HTERT RPE-1 (cell line): ENCODE data around the gene PCDHB11.
"Not testable (repeated sequence)": the region's sequence is repeated elsewhere in the genome, so short reads cannot be mapped to it uniquely, and the experiment has no call there.

ENCODE experiments used
- in situ Hi-C: fragments of 300-500 bp; cut with MboI; formaldehyde crosslinking; loops from 4 replicates; pipeline ENCODE4 v1.14.3; 2020; ENCODE audit warnings: low sequenced_read_pairs

Gene PCDHB11

GRCh38 chr5:141199359-141200235 lies at the start of gene PCDHB11:
Gene PCDHB11, plus strand, starts transcription at chr5:141199627. Its CDS starts 148 bp downstream, at chr5:141199775.
- in situ Hi-C loops, result no loop called here

GRCh38 chr5:141149812-141150211 lies 49.6 kb upstream of the PCDHB11 start, which contains the start of gene PCDHB6:
Gene PCDHB6, plus strand, starts transcription at chr5:141150057. Its CDS starts 201 bp downstream, at chr5:141150258.
- in situ Hi-C loops, result no loop called here

DNA sequence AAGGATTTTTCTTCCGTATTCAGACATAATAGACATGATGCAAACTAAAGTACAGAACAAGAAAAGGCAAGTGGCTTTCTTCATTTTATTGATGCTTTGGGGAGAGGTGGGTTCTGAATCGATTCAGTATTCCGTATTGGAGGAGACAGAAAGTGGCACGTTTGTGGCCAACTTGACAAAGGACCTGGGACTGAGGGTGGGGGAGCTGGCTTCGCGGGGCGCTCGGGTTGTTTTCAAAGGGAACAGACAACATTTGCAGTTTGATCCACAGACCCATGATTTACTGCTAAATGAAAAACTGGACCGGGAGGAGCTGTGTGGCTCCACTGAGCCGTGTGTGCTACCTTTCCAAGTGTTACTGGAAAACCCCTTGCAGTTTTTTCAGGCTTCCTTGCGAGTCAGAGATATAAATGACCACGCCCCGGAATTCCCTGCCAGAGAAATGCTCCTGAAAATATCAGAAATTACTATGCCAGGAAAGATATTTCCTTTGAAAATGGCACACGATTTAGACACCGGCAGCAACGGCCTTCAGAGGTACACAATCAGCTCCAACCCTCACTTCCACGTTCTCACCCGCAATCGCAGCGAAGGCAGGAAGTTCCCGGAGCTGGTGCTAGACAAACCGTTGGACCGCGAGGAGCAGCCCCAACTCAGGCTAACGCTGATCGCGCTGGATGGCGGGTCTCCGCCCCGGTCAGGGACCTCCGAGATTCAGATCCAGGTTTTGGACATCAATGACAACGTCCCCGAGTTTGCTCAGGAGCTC lies 49.0 kb upstream of the PCDHB11 start:
- in situ Hi-C loops, result no loop called here

DNA sequence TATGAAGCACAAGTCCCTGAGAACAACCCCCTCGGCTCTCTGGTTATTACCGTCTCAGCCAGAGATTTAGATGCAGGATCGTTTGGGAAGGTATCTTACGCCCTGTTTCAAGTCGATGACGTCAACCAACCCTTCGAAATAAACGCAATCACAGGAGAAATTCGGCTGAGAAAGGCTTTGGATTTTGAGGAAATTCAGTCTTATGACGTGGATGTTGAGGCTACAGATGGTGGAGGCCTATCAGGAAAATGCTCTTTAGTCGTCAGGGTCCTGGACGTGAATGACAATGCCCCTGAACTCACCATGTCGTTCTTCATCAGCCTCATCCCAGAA lies 48.5 kb upstream of the PCDHB11 start:
- in situ Hi-C loops, result no loop called here

- in situ Hi-C loops, result not testable (repeated sequence)
Observed at GRCh38 chr5:141151632-141152031, 47.8 kb upstream of the PCDHB11 start.

DNA sequence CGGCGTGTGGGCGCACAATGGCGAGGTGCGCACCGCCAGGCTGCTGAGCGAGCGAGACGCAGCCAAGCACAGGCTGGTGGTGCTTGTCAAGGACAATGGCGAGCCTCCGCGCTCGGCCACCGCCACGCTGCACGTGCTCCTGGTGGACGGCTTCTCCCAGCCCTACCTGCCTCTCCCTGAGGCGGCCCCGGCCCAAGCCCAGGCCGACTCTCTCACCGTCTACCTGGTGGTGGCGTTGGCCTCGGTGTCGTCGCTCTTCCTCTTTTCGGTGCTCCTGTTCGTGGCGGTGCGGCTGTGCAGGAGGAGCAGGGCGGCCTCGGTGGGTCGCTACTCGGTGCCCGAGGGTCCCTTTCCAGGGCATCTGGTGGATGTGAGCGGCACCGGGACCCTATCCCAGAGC lies 47.3 kb upstream of the PCDHB11 start:
- in situ Hi-C loops, result not testable (repeated sequence)

GRCh38 chr5:141155540-141156374 lies 43.7 kb upstream of the PCDHB11 start:
- in situ Hi-C loops, result no loop called here

GRCh38 chr5:141157356-141157755 lies 42.1 kb upstream of the PCDHB11 start:
- in situ Hi-C loops, result not testable (repeated sequence)

- in situ Hi-C loops, result not testable (repeated sequence)
Observed at GRCh38 chr5:141157901-141158300, 41.5 kb upstream of the PCDHB11 start.

GRCh38 chr5:141172381-141173204 lies 26.8 kb upstream of the PCDHB11 start, which contains the start of gene PCDHB7:
Gene PCDHB7, plus strand, starts transcription at chr5:141172644. Its CDS starts 192 bp downstream, at chr5:141172836.
- in situ Hi-C loops, result no loop called here

GRCh38 chr5:141174291-141175104 lies 24.9 kb upstream of the PCDHB11 start:
- in situ Hi-C loops, result not testable (repeated sequence)

GRCh38 chr5:141175933-141176332 lies 23.5 kb upstream of the PCDHB11 start:
- in situ Hi-C loops, result no loop called here

DNA sequence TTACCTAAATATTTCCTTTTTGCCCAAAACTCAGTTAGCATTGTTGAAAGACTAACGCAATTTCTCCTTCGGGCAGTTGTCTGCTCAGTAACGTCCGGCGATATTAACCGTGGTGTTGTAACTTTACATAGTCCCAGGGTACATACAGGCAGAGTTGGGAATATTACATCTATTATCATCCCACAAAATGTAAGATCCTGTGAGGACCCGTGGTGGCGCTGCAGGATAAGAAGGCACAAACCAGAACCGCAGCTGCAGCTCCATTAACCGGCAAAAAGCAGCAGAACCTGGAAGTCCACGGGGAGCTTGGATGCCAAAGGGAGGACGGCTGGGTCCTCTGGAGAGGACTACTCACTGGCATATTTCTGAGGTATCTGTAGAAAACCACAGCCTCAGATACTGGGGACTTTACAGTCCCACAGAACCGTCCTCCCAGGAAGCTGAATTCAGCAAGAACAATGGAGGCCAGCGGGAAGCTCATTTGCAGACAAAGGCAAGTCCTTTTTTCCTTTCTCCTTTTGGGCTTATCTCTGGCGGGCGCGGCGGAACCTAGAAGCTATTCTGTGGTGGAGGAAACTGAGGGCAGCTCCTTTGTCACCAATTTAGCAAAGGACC lies 21.7 kb upstream of the PCDHB11 start, which contains the start of gene PCDHB8:
TSS of gene PCDHB8 (plus strand) at position 214 of the 615 bp plus-strand sequence. CDS start at position 459, 245 bp downstream.
- in situ Hi-C loops, result not testable (repeated sequence)

DNA sequence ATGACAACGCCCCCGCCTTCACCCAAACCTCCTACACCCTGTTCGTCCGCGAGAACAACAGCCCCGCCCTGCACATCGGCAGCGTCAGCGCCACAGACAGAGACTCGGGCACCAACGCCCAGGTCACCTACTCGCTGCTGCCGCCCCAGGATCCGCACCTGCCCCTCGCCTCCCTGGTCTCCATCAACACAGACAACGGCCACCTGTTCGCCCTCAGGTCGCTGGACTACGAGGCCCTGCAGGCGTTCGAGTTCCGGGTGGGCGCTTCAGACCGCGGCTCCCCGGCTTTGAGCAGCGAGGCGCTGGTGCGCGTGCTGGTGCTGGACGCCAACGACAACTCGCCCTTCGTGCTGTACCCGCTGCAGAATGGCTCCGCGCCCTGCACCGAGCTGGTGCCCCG lies 20.1 kb upstream of the PCDHB11 start:
- in situ Hi-C loops, result not testable (repeated sequence)

DNA sequence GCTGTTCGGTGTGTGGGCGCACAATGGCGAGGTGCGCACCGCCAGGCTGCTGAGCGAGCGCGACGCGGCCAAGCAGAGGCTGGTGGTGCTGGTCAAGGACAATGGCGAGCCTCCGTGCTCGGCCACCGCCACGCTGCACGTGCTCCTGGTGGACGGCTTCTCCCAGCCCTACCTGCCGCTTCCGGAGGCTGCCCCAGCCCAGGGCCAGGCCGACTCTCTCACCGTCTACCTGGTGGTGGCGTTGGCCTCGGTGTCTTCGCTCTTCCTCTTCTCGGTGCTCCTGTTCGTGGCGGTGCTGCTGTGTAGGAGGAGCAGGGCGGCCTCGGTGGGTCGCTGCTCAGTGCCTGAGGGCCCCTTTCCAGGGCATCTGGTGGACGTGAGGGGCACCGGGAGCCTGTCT lies 19.6 kb upstream of the PCDHB11 start:
- in situ Hi-C loops, result not testable (repeated sequence)

DNA sequence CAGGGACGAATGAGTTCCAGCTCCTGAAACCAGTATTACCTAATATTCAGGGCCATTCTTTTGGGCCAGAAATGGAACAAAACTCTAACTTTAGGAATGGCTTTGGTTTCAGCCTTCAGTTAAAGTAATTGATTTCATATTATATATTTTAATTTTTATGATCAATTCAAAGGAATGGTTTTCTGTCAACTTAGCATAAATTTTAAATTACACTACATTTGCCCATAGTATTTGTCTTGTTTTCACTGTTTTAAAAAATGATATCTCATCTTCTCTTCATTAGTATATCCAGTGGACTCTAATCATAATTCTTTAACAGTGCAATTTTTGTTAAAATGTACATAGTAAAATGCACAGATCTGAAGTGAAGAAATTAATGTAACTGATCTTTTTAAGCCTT lies 19.1 kb upstream of the PCDHB11 start:
- in situ Hi-C loops, result no loop called here

DNA sequence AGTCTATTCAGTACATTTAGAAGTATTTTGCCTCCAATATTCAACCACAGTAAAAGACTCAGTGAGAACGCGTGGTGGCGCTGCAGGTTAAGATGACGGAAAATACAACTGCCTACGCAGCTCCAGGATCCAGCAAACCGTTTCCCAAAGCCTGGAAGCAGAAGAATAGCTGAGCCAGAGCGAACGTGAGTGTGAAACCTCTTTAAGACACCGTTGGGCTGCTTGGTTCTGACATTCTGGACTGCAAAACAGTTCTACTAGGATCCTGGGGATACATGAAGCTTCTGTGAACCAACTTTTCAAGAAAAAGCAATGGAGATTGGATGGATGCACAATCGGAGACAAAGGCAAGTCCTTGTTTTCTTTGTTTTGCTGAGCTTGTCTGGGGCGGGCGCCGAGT lies 17.2 kb upstream of the PCDHB11 start, which contains the start of gene PCDHB16:
TSS of gene PCDHB16 (plus strand) at position 140 of the 400 bp plus-strand sequence. CDS start at position 313, 173 bp downstream.
- in situ Hi-C loops, result no loop called here

DNA sequence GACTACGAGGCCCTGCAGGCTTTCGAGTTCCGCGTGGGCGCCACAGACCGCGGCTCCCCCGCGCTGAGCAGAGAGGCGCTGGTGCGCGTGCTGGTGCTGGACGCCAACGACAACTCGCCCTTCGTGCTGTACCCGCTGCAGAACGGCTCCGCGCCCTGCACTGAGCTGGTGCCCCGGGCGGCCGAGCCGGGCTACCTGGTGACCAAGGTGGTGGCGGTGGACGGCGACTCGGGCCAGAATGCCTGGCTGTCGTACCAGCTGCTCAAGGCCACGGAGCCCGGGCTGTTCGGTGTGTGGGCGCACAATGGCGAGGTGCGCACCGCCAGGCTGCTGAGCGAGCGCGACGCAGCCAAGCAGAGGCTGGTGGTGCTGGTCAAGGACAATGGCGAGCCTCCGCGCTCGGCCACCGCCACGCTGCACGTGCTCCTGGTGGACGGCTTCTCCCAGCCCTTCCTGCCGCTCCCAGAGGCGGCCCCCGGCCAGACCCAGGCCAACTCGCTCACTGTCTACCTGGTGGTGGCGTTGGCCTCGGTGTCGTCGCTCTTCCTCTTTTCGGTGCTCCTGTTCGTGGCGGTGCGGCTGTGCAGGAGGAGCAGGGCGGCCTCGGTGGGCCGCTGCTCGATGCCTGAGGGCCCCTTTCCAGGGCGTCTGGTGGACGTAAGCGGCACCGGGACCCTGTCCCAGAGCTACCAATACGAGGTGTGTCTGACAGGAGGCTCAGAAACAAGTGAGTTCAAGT lies 15.1 kb upstream of the PCDHB11 start:
- in situ Hi-C loops, result not testable (repeated sequence)
